NCI-H2171 (cell line): ENCODE measurements around the gene ST8SIA4.

Experiments used
- DNase-seq: peaks from one replicate; lab custom pipeline; 2025; lab: John Stamatoyannopoulos, UW

Gene ST8SIA4

DNA sequence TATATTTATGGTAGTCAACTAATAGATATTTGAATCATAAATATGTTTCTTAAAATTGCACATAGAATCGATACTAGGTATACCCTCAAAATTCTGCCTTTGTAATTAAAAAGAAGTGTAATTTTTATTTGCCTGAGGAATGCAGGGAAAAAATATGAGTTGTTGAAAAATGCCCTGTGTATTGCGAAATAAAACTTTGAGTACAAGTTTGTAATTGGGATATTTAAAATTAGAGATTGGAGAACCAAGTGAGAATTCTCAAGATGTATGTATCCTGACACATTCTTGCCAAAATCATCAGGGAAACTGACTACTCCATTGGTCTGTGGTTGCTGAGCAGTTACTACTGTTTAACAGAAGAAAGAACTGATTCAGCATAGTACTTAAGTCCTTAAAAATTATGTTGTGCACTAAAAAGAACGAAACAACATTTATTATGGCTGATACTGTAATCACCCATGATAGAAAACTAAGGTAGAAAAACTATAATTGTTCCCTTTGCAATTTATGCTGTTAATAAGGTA, 36.0 kb downstream of the ST8SIA4 start:
- DNase-seq = no peak

DNA sequence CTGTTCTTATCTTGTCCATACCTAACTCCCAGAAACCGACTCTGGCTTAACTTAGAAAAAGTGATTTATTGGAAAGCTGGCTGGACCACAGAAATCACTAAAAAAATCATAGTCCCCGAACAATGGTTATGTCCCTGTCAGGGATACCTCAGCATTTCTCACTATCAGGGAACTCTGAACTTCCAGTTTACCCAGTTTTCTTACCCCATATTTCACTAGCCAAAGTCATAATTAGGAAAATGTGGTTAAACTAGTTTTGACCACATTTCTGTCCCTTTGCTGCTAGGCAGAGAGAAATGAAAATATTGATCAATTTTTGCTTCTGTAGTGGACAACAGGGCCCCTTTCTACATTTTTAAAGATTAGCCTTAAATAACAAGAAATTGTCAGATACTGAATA, 38.2 kb downstream of the ST8SIA4 start:
- DNase-seq = no peak

DNA sequence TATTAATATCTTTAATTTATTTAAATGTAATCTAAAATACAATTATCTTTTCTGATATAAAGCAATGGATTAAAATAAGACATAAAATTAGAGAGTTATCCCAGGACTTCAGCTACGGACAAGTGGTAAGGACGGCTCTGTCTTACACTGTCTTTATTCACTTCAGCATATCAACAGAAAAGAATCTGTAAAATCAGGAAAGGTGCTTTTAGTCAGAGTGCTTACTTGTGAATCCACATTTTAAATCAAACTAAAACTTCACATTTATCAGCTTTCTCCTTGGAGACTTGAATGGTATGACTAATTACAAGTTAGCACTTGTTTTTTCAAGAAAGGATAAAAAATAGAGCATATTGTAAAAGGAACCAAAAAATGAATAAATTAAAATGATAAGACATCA, 39.3 kb downstream of the ST8SIA4 start:
- no peak for DNase-seq

DNA sequence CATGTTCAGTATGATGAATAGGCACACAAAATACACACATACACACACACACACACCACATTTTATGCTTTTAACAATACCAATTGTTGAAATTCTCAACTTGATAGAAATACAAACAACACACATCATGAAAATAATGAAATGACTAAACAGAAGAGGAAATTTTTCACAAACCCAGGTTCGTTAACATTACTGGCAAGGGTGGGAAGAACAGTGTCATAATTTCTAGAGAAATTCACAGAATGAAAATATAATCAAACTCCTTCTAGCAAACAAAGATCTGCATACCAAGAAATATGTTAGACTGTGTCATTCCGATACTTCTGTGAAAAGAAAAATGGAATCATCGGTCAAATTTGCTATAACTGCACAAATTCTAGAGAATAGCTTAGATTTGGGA, 41.9 kb downstream of the ST8SIA4 start:
- no peak for DNase-seq

DNA sequence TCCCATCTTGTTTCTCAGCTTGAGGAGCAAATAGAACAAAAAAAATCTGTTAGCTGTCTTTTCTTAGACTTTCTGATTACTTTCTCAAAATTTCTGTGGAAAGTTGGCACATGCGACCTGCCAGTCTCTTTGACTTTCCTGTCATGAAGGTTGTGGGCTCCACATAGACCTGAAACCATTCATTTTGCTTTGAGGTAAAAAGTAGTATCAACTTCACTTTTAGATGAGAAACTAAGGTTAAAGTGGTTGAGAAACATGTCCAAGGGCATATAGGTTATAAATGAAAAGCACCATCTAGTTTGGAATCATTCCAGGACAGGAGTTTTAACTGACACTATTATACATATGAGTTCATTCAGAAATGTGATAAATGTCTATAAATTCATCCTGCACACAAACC, 42.7 kb downstream of the ST8SIA4 start:
- DNase-seq = no peak

DNA sequence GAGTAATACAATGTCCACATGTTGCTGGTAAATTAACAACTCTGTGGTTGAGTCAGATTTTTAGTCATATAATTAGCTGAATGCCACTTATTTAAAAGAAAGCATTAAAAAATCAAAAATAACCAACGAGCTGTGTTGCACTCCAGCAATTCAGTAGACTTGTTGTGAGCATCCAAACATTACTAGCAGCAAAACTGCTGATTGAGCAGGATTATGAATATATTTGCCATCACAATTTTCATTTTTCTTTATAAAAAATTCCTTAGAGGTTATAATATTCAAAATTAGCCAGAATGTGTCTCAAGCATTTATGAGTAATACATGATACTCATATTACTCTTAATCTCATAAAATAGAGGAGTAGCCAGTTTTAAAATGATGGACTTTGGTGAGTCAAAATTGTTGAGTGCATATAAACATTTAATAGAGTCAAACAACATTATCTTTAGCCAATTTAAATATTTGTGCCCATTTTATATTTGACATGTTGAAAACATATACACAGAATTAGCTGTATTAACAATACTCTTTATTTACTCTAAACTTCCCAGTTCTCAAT, 44.0 kb downstream of the ST8SIA4 start:
- DNase-seq = no peak

DNA sequence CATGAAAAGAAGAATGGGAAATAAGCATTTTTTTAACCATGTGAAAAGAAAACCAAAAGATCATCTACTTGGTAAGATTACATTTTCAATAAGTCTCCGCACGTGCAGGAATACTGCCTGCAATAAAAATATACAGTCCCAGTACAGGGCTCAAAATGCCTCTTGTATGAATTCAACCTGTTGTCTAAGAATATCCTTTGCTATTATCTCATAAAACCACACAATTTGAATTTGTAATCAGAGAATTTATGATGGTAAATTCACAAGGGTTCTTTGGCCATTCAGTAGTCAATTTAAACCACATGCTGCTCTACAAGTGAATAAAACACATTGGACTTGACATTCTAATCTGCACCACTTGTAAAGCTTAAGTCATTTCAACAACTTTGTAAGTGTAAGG, 46.6 kb downstream of the ST8SIA4 start:
- no peak for DNase-seq

DNA sequence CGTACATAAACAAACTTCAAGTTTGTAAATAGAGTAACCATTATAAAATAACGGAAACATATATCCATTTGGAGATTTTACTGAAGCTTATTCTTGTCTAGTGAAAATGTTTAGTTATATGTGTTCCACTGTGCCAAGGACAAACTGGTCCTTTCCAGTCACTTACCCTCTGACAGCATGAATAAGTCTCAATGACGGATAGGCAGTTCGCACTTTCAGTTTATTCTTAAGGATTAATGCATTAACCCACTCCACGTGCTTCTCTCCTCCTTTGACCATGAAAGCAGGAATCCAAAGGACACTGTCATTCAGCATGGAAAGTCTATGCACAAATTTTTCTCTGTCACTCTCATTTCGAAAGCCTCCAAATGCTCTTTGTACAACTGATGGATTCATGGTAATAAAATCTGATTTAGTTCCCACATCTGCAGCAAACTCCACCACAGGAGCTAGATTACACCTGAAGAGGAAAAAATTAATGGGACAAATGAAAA, 47.1 kb downstream of the ST8SIA4 start:
- no peak for DNase-seq

DNA sequence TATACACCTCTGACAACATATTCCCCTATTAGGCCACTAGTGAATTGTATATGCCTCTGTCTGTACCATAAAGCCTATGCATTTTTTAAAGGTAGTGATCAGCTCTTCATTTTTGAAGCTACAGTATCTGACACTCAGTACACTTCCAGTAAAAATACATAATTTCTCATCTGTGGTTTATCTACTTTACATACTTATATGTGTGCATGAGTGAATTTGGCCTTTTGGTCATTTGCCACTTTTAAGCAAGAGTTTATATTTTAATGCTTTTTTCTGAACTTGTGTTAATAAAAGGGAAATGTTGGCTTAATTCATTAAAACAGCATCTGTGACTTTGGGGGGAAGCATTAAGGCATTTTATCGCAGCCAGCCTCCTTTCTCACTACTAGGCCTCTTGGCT, 47.8 kb downstream of the ST8SIA4 start:
- no peak for DNase-seq

DNA sequence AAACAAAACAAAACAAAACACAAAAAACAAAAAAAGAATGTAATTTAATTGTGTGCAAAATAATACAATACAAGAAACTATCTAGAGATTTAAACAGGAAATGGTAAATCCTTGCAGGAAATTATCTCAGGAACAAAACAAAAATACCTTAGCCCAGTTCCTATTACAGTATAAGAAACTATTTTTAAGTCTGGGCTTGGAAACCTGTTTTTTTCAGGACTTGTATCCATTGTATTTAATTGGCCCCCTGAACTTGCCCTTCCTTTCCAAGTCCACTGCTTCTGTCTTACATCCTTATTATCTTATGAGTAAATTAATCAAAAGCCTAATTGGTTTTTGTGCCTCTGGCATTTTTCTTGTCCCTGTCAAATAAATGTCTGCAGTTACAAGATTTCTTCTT, 48.5 kb downstream of the ST8SIA4 start:
- no peak for DNase-seq

DNA sequence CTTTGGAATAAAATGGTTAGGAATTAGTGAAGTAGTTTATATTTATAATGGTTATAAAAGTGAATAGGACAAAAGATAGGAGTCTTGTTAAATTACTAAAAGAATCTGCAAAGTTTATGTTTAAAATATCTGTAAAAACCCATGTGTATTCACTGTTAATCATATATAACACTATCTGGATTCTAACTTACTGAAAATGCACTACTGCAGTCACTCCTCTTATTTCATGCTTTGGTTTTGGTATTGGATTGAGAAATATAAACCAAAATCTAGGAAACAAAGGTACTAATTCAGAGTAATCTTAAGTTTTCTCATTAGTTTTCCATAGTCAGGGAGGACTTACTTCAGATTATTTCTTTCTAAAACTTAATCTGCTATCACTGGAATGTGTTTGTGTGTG, 49.5 kb downstream of the ST8SIA4 start:
- no peak for DNase-seq

DNA sequence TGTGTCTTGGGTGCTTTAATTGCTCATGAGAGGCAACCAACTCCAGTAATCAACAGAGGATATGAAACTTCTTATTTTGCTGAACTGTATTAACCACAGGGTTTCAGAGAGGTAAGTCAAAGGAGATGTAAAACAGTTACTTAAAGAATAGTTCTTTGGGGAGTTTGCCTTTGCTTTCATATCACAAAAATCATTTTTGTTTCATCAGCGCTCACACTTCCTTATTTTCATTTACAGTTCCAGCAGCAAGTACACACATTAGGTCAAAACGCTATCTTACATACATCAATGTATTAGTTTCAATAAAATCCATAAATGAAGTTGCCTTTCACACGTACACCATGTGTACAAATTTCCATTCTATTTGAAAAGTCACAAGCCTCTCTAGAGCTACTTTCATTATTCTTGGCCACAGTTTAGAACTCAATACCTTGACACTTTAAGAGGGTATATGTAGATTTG, 50.1 kb downstream of the ST8SIA4 start:
- no peak for DNase-seq

DNA sequence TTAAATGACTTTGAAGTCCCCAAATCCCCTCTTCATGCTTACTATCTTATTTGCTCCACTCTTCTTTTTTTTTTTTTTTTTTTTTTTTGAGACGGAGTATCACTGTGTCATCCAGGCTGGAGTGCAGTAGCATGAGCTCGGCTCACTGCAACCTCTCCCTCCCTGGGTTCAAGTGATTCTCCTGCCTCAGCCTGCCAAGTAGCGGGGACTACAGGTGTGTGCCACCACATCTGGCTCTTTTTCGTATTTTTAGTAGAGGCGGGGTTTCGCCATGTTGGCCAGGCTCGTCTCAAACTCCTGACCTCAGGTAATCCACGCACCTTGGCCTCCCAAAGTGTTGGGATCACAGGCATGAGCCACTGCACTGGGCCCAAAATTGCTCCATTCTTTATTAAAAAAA, 51.0 kb downstream of the ST8SIA4 start:
- DNase-seq = no peak

DNA sequence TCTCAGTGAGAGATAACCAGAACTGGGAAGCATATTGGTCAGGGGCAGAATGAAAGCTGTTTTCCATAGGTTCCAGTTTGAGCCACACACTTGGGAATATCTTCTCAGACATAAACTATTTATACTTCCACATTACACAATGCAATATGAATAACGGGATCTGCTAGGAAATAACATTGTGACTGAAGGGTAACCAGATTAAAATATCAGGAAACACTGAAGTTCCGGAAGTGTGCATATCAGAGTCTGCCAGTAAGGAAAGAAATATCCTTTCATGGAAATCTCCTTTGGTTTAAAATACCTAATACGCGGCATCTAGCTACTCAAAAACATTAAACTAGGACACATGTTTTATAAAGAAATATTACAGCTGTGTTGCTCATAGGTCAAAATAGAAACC, 56.3 kb downstream of the ST8SIA4 start:
- DNase-seq = no peak

DNA sequence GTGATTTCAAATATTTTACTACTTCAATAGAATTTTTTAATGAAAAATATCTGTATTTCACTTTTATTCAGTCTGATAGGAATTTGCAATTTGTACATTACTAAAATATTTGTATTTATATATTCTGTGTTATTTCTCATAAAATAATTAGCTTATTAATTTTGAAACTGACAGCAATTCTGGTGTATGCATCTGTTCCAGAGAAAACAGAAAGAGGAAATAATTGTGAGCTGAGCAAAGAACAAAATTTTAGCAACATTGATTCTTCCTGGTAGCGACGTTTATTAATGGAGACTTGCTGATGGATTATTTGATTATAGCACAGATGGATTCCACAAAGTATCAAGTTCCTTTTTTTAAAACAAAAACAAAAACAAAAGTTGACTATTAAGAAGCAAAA, 61.0 kb downstream of the ST8SIA4 start:
- DNase-seq = no peak

DNA sequence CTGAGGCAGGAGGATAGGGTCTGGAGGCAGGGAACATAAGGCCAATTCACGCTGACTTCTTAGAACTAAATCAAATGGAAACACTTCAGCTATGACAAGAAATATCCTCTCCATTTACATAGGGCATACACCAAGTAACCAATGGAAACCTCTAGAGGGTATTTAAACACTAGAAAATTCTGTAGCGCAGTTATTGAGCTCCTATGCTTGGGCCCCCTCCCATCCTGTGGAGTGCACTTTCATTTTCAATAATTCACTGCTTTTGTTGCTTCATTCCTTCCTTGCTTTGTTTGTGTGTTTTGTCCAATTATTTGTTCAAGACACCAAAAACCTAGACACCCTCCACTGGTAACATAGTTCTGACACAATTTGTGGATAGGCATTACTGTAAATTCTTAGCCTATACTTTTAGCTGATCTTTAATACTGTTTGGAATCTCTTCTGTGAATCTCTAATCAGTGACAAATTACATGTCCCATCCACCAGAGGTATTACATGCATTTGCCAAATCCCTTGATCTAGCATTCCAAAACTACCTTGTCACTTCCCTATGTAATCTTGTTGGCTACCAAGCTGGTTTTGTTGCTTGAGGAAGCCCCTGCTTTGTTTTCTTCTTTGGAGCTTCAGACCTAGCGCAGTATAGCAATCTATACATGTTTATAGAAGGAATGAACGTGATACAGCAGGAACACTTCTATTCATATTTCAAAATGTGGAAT, 61.6 kb downstream of the ST8SIA4 start:
- no peak for DNase-seq

DNA sequence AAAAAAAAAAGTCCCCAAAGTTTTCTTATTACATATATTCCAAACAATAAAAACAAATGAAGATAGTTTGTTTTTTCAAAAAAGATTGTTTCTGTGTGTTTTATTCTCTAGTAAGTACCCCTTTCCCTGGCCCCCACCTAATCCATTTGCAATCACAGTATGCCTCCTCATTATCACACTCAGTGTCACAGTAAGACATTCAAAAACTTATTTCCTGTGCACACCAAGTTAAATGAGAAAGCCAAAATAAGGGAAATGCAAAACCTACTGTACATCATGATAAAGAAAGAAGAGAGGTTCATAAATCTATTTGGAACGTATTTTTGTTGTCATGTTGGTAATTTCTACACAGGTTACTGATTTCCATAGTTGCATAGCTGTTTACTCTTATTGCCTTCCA, 62.3 kb downstream of the ST8SIA4 start:
- no peak for DNase-seq

DNA sequence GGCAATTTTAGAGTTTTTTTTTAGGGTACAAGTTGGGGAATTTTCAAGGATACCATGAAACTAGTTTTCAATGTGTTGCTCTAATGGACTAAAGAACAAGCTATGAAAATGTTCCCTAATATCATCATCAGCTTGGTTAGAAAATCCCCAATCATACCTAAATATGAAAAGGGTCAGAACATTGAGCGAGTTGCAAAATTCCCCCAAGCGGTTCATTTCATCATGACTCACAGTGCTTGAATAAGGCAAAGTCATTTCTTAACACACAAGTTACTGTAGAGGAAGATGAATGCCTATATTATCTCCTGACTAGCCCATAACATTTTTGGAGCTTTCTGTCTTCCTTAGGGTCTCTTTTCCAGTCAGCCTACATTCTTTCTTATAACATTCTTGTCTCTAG, 62.7 kb downstream of the ST8SIA4 start:
- no peak for DNase-seq

DNA sequence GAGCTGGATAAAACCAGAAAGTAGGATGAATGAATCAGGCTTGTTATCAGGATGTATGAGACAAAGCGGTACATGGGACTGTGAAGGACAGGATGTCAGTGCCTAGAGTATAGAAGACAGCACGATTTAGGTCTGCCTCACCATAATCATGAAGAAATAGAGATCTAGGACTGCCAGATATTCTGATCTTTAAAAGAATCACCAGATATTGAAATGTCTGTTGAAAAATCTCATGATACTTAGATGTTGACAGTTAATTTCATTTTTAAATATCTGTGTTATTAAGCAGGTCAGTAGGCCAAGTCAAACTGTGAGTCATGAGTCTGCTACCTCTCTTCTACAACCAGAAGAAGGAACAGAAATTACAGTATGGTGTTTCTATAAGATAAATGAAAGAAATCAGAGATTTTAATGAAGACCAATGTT, 65.0 kb downstream of the ST8SIA4 start:
- no peak for DNase-seq

DNA sequence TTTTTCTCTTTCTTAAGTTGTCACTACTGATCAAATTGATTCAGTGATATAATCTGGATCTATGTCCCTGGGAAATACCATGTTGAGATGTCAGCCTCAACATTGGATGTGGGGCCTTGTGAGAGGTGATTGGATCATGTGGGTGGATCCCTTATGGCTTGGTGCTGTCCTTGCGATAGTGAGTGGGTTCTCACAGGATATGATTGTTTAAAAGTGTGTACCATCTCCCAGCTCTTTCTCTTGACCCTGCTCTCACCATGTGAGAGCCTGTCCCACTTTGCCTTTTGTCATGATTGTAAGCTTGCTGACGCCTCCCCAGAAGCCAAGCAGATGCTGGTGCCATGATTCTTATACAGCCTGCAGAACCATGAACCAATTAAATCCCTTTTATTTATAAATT, 68.6 kb downstream of the ST8SIA4 start:
- DNase-seq = no peak

DNA sequence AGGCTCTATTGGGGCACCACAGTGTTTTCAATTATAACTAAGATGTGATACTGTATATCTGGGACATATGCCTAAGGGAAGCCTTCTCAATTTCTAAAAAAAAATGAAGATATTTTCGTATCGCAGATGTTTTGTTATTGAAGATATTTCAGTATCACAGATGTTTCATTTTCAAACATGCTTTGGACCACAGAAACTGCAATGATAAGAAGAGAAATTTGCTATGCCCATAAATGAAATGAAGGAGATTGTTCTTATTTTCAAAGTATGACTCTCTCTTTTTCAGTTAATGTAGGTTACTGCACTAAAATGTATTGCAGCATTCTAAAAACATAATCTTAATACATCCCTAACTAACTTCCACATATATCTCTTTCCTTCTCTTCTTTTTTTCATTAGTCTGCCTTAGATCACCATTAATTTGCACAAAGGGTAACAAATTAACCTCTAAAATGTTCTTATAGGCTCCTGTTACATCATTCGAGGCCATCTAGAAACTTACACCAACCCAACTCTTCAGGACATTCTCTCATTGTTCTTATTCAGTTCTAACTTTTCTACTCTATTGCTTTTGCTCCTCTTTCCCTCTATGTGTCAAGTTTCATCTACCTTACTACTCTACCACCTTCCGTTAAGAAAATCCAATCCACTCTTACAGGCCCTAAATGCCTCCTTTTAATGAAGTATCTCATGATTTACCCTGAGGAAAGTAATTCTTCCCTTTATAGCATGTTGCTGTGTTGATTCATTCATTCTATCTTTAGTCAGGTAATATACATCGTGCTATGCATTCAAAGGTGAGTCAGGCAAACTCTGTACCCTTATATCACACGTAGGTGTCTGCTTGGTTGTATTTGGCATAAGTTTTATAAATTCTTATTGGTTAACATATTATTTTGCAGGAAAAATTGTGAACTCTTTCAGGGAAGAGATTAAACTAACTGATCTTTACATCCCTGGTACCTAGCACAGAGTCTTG, 70.5 kb downstream of the ST8SIA4 start:
- DNase-seq = no peak

DNA sequence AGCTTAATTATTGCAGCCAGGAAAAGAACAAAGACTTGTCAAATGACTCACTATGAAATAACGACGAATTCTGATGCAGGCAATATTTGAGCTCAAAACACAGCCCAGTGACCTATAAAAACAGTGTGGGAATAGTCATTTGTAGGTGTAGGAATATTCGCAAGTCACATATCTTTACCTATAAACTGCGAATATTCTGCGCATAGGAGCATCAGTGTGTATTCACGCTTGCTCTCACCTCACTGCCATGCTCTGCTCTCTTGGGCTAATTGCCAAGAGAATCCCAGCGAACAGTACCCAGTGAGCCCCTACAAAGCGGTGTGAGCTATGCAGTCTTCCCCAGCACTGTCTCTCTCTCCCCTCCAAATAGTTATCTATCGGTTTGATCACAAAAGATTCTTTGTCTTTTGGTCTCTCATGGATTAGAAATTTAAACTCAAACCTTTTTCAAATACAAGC, 74.2 kb downstream of the ST8SIA4 start:
- no peak for DNase-seq
